Measurements from ENCODE around the gene BYSL.
A peak's percentile ranks its signal among the peaks of the same experiment; 100 is the strongest.

The BYSL gene

DNA sequence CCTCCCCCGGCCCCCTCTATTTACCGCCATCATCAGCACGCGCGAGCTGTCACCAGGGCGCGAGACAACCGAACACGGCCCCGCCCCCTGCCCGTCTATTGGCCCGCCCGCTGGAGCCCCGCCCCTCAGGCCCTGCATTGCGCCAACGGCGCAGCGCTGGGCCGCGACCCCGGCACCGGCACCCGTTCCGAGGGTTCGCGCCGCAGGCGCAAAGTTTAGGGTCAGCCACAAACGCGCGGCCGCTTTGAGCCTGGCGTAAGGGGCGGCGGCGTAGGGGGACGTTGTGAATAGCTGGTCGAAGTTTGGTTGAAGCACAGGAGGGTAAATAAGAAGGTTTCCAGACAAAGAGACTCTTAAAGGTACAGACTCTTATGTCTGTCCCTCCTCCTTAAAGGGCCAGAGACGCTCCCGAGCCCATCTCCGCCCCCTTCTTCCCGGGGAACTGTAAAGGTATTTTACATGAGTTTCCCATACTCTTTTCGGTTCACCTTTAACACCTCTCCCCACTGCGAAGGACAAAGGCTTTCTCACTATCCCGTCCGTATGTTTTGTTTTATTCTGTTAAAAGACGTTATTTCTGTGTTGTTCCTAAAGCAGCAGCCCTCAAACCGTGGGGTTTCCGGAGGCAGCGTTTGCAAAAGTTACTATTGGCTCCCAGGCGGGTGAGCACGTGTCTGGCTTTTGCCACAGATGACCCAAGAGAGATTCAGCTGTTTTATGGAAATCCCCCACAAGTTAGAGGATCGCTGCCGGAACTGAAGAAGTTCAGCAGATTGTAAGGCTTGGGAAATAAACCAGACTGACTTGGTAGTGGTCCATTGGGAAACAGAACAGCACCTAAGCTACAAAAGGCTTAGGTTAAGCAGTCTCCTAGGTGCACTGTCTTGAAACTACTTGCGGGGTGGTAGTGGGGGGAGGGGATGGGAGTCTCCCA, 25.7 kb upstream of the BYSL start, which contains the start of gene USP49:
TSS of gene USP49 (minus strand) at position 76 of the 934 bp plus-strand sequence. CDS start 88,392 bp downstream, outside the sequence.
- no peak for TF ChIP-seq SIN3A (IDR thresholded peaks at IDR 0.05; ENCODE audit: borderline replicate concordance, insufficient read depth, low read length)
- peak; percentile 82 for TF ChIP-seq FOXP2 (optimal IDR thresholded peaks at IDR 0.05; ENCODE audit: borderline replicate concordance, extremely low read depth, extremely low read length, insufficient read depth)

DNA sequence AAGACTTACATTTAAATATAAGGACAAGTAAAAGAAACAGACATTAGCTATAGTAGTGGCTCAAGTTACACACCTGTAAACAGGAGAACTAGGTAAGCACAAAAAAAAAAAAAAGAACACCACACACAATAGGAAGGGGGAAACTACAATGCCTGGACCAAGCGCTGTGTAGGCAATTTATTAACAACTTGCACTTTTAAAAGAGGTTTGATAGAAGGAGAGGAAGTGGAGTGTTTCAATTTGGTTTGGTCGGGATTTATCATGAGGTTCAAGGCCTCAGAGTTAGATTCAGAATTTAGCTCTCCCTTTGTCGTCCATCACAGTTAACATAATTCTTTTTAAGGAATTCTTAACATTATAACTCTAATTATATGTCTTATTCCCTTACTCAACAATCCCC, 25.0 kb upstream of the BYSL start:
- no peak for TF ChIP-seq POLR2AphosphoS5 (IDR thresholded peaks at IDR 0.05; ENCODE audit: low read depth, low read length)
- no peak for TF ChIP-seq SIN3A (IDR thresholded peaks at IDR 0.05; ENCODE audit: borderline replicate concordance, insufficient read depth, low read length)
- TF ChIP-seq, protein P1, sequence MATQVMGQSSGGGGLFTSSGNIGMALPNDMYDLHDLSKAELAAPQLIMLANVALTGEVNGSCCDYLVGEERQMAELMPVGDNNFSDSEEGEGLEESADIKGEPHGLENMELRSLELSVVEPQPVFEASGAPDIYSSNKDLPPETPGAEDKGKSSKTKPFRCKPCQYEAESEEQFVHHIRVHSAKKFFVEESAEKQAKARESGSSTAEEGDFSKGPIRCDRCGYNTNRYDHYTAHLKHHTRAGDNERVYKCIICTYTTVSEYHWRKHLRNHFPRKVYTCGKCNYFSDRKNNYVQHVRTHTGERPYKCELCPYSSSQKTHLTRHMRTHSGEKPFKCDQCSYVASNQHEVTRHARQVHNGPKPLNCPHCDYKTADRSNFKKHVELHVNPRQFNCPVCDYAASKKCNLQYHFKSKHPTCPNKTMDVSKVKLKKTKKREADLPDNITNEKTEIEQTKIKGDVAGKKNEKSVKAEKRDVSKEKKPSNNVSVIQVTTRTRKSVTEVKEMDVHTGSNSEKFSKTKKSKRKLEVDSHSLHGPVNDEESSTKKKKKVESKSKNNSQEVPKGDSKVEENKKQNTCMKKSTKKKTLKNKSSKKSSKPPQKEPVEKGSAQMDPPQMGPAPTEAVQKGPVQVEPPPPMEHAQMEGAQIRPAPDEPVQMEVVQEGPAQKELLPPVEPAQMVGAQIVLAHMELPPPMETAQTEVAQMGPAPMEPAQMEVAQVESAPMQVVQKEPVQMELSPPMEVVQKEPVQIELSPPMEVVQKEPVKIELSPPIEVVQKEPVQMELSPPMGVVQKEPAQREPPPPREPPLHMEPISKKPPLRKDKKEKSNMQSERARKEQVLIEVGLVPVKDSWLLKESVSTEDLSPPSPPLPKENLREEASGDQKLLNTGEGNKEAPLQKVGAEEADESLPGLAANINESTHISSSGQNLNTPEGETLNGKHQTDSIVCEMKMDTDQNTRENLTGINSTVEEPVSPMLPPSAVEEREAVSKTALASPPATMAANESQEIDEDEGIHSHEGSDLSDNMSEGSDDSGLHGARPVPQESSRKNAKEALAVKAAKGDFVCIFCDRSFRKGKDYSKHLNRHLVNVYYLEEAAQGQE (IDR thresholded peaks at IDR 0.05; ENCODE audit: insufficient read depth in 1 of 2, low read depth in 2 of 2, low read length in 2 of 2), result no peak
- no peak for TF ChIP-seq TAF1 (IDR thresholded peaks at IDR 0.05; ENCODE audit: borderline replicate concordance, insufficient read depth, low read length)
- TF ChIP-seq FOXP2 (optimal IDR thresholded peaks at IDR 0.05; ENCODE audit: borderline replicate concordance, extremely low read depth, extremely low read length, insufficient read depth), result no peak

- no peak for TF ChIP-seq SIN3A (IDR thresholded peaks at IDR 0.05; ENCODE audit: borderline replicate concordance, insufficient read depth, low read length)
- TF ChIP-seq FOXP2 (optimal IDR thresholded peaks at IDR 0.05; ENCODE audit: borderline replicate concordance, extremely low read depth, extremely low read length, insufficient read depth), result no peak
- TF ChIP-seq, protein P1 (IDR thresholded peaks at IDR 0.05; ENCODE audit: insufficient read depth in 1 of 2, low read depth in 2 of 2, low read length in 2 of 2), result no peak
- TF ChIP-seq TAF1 (IDR thresholded peaks at IDR 0.05; ENCODE audit: borderline replicate concordance, insufficient read depth, low read length), result no peak
- TF ChIP-seq POLR2AphosphoS5 (IDR thresholded peaks at IDR 0.05; ENCODE audit: low read depth, low read length), result no peak
Measured at GRCh38 chr6:41900861-41901260, 20.4 kb upstream of the BYSL start.

- TF ChIP-seq FOXP2 (optimal IDR thresholded peaks at IDR 0.05; ENCODE audit: borderline replicate concordance, extremely low read depth, extremely low read length, insufficient read depth) (no peak), TAF1 (IDR thresholded peaks at IDR 0.05; ENCODE audit: borderline replicate concordance, insufficient read depth, low read length) (no peak), POLR2AphosphoS5 (IDR thresholded peaks at IDR 0.05; ENCODE audit: low read depth, low read length) (no peak), SIN3A (IDR thresholded peaks at IDR 0.05; ENCODE audit: borderline replicate concordance, insufficient read depth, low read length) (no peak)
- TF ChIP-seq, protein P1 (IDR thresholded peaks at IDR 0.05; ENCODE audit: insufficient read depth in 1 of 2, low read depth in 2 of 2, low read length in 2 of 2), result no peak
Measured at GRCh38 chr6:41901882-41902519, 19.3 kb upstream of the BYSL start.

GRCh38 chr6:41909727-41910126, 11.6 kb upstream of the BYSL start:
- TF ChIP-seq TAF1 (IDR thresholded peaks at IDR 0.05; ENCODE audit: borderline replicate concordance, insufficient read depth, low read length) (no peak), POLR2AphosphoS5 (IDR thresholded peaks at IDR 0.05; ENCODE audit: low read depth, low read length) (no peak), FOXP2 (optimal IDR thresholded peaks at IDR 0.05; ENCODE audit: borderline replicate concordance, extremely low read depth, extremely low read length, insufficient read depth) (no peak), SIN3A (IDR thresholded peaks at IDR 0.05; ENCODE audit: borderline replicate concordance, insufficient read depth, low read length) (no peak)
- TF ChIP-seq, protein P1 (IDR thresholded peaks at IDR 0.05; ENCODE audit: insufficient read depth in 1 of 2, low read depth in 2 of 2, low read length in 2 of 2), result no peak

All from PFSK-1 (cell line).